Mesendoderm (in vitro differentiated cells): ENCODE data around the gene RASGRP4. TPM values are rescaled to one million over a fixed set of nuclear protein-coding genes. Genes with fewer than 3 reads are reported as not detected.
"Not testable (repeated sequence)": the region's sequence is repeated elsewhere in the genome, so short reads cannot be mapped to it uniquely, and the experiment has no call there.

Source experiments
- DNase-seq: peaks from one replicate; pipeline ENCODE4 v3.0.0; 2013
- H2AK5ac ChIP-seq: 2 replicates; pipeline ENCODE4 v1.6.1; 2013; ENCODE audit warnings: low read length, inconsistent platforms
- H2BK120ac ChIP-seq: 2 replicates; pipeline ENCODE4 v1.6.1; 2013; ENCODE audit warnings: low read depth, mild to moderate bottlenecking, low read length, moderate library complexity, mixed read lengths
- H2BK15ac ChIP-seq: replicated peaks from 2 replicates; pipeline ENCODE4 v1.6.1; 2013; ENCODE audit warnings: low read depth, mild to moderate bottlenecking, moderate library complexity
- H2BK5ac ChIP-seq: 2 replicates; pipeline ENCODE4 v1.6.1; 2013; ENCODE audit warnings: low read length, inconsistent platforms
- H3K18ac ChIP-seq: 2 replicates; pipeline ENCODE4 v1.6.1; 2013; ENCODE audit warnings: mild to moderate bottlenecking, low read length, mixed read lengths
- H3K23ac ChIP-seq: one replicate; pipeline ENCODE4 v1.6.1; 2013; ENCODE audit warnings: low read length
- H3K27ac ChIP-seq: 2 replicates; pipeline ENCODE4 v1.5.1; 2013; ENCODE audit warnings: low read depth, mild to moderate bottlenecking, inconsistent platforms, low read length, moderate library complexity
- H3K27me3 ChIP-seq: 2 replicates; pipeline ENCODE4 v1.6.1; 2013; ENCODE audit warnings: low read length, control low read depth, mild to moderate bottlenecking, inconsistent platforms; ENCODE audit not compliant: insufficient read depth, poor library complexity
- H3K36me3 ChIP-seq: 2 replicates; pipeline ENCODE4 v1.6.1; 2013; ENCODE audit warnings: low read length, inconsistent platforms; ENCODE audit not compliant: control insufficient read depth, insufficient read depth
- H3K4ac ChIP-seq: one replicate; pipeline ENCODE4 v1.6.1; 2013; ENCODE audit warnings: low read depth, mild to moderate bottlenecking, low read length, moderate library complexity
- H3K4me1 ChIP-seq: 2 replicates; pipeline ENCODE4 v1.6.1; 2013; ENCODE audit warnings: low read depth, low read length, inconsistent platforms; ENCODE audit not compliant: control insufficient read depth
- H3K4me2 ChIP-seq: 2 replicates; pipeline ENCODE4 v1.6.1; 2013; ENCODE audit warnings: low read length
- H3K4me3 ChIP-seq: 2 replicates; pipeline ENCODE4 v1.5.1; 2013; ENCODE audit warnings: mild to moderate bottlenecking, low read length
- H3K56ac ChIP-seq: one replicate; pipeline ENCODE4 v1.6.1; 2013; ENCODE audit warnings: low read length
- H3K79me1 ChIP-seq: 2 replicates; pipeline ENCODE4 v1.6.1; 2013; ENCODE audit warnings: low read length, inconsistent platforms
- H3K79me2 ChIP-seq: 2 replicates; pipeline ENCODE4 v1.6.1; 2013; ENCODE audit warnings: mild to moderate bottlenecking, low read length; ENCODE audit not compliant: control insufficient read depth, insufficient read depth
- H3K9ac ChIP-seq: 2 replicates; pipeline ENCODE4 v1.6.1; 2013; ENCODE audit warnings: low read length, inconsistent platforms
- H4K5ac ChIP-seq: one replicate; pipeline ENCODE4 v1.6.1; 2013; ENCODE audit warnings: low read length
- H4K8ac ChIP-seq: one replicate; pipeline ENCODE4 v1.6.1; 2013; ENCODE audit warnings: low read depth, mild to moderate bottlenecking, control low read depth, low read length, moderate library complexity
- WGBS: extraction: QIAGEN DNeasy Blood & Tissue Kit; methylation state at CpG from one replicate; pipeline ENCODE4 v1.1.7; 2013; ENCODE audit warnings: low lambda C conversion rate, missing lambda C conversion rate; ENCODE audit not compliant: insufficient coverage; ENCODE audit errors: extremely low coverage; 5-methylcytosine and 5-hydroxymethylcytosine counted together
- polyA plus RNA-seq, 2 experiments: library from polyadenylated mRNA; stranded (reverse); fragments of 200-250 nt; gene quantifications; one replicate each; pipeline ENCODE4 v1.2.3, GENCODE V29; 2013

RASGRP4 gene, protein sequence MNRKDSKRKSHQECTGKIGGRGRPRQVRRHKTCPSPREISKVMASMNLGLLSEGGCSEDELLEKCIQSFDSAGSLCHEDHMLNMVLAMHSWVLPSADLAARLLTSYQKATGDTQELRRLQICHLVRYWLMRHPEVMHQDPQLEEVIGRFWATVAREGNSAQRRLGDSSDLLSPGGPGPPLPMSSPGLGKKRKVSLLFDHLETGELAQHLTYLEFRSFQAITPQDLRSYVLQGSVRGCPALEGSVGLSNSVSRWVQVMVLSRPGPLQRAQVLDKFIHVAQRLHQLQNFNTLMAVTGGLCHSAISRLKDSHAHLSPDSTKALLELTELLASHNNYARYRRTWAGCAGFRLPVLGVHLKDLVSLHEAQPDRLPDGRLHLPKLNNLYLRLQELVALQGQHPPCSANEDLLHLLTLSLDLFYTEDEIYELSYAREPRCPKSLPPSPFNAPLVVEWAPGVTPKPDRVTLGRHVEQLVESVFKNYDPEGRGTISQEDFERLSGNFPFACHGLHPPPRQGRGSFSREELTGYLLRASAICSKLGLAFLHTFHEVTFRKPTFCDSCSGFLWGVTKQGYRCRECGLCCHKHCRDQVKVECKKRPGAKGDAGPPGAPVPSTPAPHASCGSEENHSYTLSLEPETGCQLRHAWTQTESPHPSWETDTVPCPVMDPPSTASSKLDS
- 1.0 TPM for polyA plus RNA-seq (2013, experiment 1 of 2)
- polyA plus RNA-seq (2013, experiment 2 of 2), result 0.98 TPM

- peak within 1 kb of the TSS; percentile 76 for H3K56ac ChIP-seq
- H3K79me1 ChIP-seq, result no peaks in the 10 kb centered on the region
- no CpG with 5 or more reads among the region's 20 CpGs for WGBS
- no peak within 1 kb of the TSS for H2BK5ac ChIP-seq
- H2BK15ac ChIP-seq, result no peak within 1 kb of the TSS
- no peak within 1 kb of the TSS for H4K5ac ChIP-seq
- H3K27ac ChIP-seq, result no peak within 1 kb of the TSS
- H3K9ac ChIP-seq, result peak within 1 kb of the TSS; percentile 51
- H3K4me2 ChIP-seq, result no peak within 1 kb of the TSS
- H4K8ac ChIP-seq, result no peak within 1 kb of the TSS
- peaks cover 4% of the 10 kb centered on the region for H3K4me1 ChIP-seq
- H3K23ac ChIP-seq, result no peak within 1 kb of the TSS
- H3K27me3 ChIP-seq, result no peaks in the 10 kb centered on the region
- H3K36me3 ChIP-seq, result no peaks in the 10 kb centered on the region
- H3K4me3 ChIP-seq, result no peak within 1 kb of the TSS
- no peak within 1 kb of the TSS for H2BK120ac ChIP-seq
- peak within 1 kb of the TSS; percentile 28 for H3K4ac ChIP-seq
- peak within 1 kb of the TSS; percentile 42 for H3K18ac ChIP-seq
- no peaks in the 10 kb centered on the region for H3K79me2 ChIP-seq
- no peak within 1 kb of the TSS for H2AK5ac ChIP-seq
- DNase-seq, result peak; percentile 30
Measured at GRCh38 chr19:38425810-38426466, at the start of gene RASGRP4. RASGRP4 (minus strand) TSS chr19:38426219; CDS start chr19:38426091, 128 bp downstream.

GRCh38 chr19:38475176-38475575 is 49.2 kb upstream of the RASGRP4 start:
- DNase-seq, result no peak
- Histone ChIP-seq H3K79me1 (no peaks in the 10 kb centered on the region), H4K8ac (no peak overlapping the region), H2BK120ac (no peak overlapping the region), H3K56ac (no peak overlapping the region), H3K36me3 (no peaks in the 10 kb centered on the region), H2AK5ac (no peak overlapping the region), H3K4me1 (peaks cover 3% of the 10 kb centered on the region), H3K23ac (no peak overlapping the region), H2BK5ac (no peak overlapping the region), H3K4me2 (no peak overlapping the region), H3K27ac (no peak overlapping the region), H3K79me2 (no peaks in the 10 kb centered on the region), H2BK15ac (no peak overlapping the region), H3K4ac (no peak overlapping the region), H3K27me3 (no peaks in the 10 kb centered on the region), H3K4me3 (no peak overlapping the region), H4K5ac (no peak overlapping the region), H3K9ac (no peak overlapping the region), H3K18ac (no peak overlapping the region)
- WGBS, result no CpG with 5 or more reads among the region's 13 CpGs

- no peak overlapping the region for H2BK5ac ChIP-seq
- no peak overlapping the region for H3K23ac ChIP-seq
- H3K56ac ChIP-seq, result no peak overlapping the region
- no peak overlapping the region for H4K8ac ChIP-seq
- no peaks in the 10 kb centered on the region for H3K27me3 ChIP-seq
- no peaks in the 10 kb centered on the region for H3K79me1 ChIP-seq
- H3K4me2 ChIP-seq, result no peak overlapping the region
- H2AK5ac ChIP-seq, result no peak overlapping the region
- H3K27ac ChIP-seq, result no peak overlapping the region
- no peaks in the 10 kb centered on the region for H3K36me3 ChIP-seq
- no peak overlapping the region for H3K9ac ChIP-seq
- H3K79me2 ChIP-seq, result no peaks in the 10 kb centered on the region
- no peak for DNase-seq
- peaks cover 3% of the 10 kb centered on the region for H3K4me1 ChIP-seq
- no CpG with 5 or more reads among the region's 21 CpGs for WGBS
- no peak overlapping the region for H2BK120ac ChIP-seq
- no peak overlapping the region for H3K18ac ChIP-seq
- H3K4me3 ChIP-seq, result no peak overlapping the region
- no peak overlapping the region for H3K4ac ChIP-seq
- H4K5ac ChIP-seq, result no peak overlapping the region
- no peak overlapping the region for H2BK15ac ChIP-seq
Measured at GRCh38 chr19:38473201-38473600, 47.2 kb upstream of the RASGRP4 start.

DNA sequence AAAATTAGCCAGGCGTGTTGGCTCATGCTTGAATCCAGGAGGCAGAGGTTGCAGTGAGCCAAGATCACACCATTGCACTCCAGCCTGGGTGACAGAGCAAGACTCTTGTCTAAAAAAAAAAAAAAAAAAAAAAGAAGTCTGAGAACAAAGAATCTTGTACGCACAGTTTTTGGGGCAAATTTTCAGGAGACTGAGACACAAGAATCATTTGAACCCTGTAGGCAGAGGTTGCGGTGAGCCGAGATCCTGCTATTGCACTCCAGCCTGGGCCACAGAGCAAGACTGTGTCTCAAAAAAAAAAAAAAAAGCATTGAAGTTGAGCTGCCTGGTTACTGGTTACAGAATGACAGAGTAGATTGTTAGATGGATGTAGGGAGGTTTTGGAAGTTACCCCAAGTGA is 46.7 kb upstream of the RASGRP4 start:
- not testable (repeated sequence) for H4K5ac ChIP-seq, H4K8ac ChIP-seq, H3K4ac ChIP-seq, H3K9ac ChIP-seq, H3K4me1 ChIP-seq, H3K4me3 ChIP-seq, H2BK15ac ChIP-seq, H3K4me2 ChIP-seq, H3K36me3 ChIP-seq, H3K18ac ChIP-seq, H3K23ac ChIP-seq, DNase-seq, H2BK120ac ChIP-seq, H3K56ac ChIP-seq, H3K27me3 ChIP-seq, H2AK5ac ChIP-seq, H2BK5ac ChIP-seq, H3K79me1 ChIP-seq, H3K79me2 ChIP-seq, H3K27ac ChIP-seq
- WGBS, result no CpG with 5 or more reads among the region's 4 CpGs

DNA sequence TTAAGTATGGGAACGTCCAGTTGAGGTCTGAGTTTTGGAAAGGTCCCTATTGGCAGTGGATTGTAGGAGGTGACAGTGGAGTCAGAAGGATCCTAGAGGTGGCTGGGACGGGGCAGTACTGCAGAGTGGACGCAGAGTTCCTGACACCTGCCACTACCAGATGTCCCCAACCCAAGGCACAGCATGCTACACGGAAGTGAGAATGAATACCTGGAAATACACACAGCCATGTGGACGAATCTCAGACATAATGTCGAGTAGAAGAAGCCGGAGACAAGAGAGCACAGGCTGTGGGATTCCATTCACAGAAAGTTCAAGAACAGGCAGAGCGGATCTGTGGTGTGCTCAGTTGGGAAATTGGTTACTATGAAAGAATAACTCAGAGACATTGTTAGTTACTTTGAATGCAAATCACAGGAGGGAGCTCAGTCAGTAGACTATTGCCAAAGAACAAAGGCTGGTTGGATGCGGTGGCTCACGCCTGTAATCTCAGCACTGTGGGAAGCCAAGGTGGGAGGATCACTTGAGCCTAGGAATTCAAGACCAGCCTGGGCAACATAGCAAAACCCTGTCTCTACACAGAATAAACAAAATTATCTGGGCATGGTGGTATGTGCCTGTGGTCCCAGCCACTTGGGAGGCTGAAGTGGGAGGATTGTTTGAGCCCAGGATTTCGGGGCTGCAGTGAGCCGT is 44.9 kb upstream of the RASGRP4 start:
- Histone ChIP-seq H3K4me1 (peaks cover 3% of the 10 kb centered on the region), H3K27ac (peak overlapping the region; percentile 34), H3K9ac (no peak overlapping the region)

More for the DNA sequence above, 44.9 kb upstream of the RASGRP4 start:
- Histone ChIP-seq H3K36me3 (no peaks in the 10 kb centered on the region), H4K5ac (no peak overlapping the region), H3K79me2 (no peaks in the 10 kb centered on the region), H3K23ac (no peak overlapping the region), H2AK5ac (no peak overlapping the region), H4K8ac (no peak overlapping the region), H3K18ac (no peak overlapping the region), H3K56ac (no peak overlapping the region), H3K27me3 (no peaks in the 10 kb centered on the region), H3K4ac (no peak overlapping the region), H3K4me2 (no peak overlapping the region), H3K79me1 (no peaks in the 10 kb centered on the region), H2BK15ac (no peak overlapping the region), H2BK5ac (peak overlapping the region; percentile 1), H3K4me3 (no peak overlapping the region), H2BK120ac (no peak overlapping the region)
- no CpG with 5 or more reads among the region's 12 CpGs for WGBS
- DNase-seq, result peak; percentile 85
